HuH-7 (cell line): ENCODE data around the gene STK31.
"Not testable (repeated sequence)": the region's sequence is repeated elsewhere in the genome, so short reads cannot be mapped to it uniquely, and the experiment has no call there.

Experiments used
- DNase-seq: peaks from one replicate; pipeline ENCODE4 v3.0.0; 2011; ENCODE audit warnings: low spot score

Gene STK31

DNA sequence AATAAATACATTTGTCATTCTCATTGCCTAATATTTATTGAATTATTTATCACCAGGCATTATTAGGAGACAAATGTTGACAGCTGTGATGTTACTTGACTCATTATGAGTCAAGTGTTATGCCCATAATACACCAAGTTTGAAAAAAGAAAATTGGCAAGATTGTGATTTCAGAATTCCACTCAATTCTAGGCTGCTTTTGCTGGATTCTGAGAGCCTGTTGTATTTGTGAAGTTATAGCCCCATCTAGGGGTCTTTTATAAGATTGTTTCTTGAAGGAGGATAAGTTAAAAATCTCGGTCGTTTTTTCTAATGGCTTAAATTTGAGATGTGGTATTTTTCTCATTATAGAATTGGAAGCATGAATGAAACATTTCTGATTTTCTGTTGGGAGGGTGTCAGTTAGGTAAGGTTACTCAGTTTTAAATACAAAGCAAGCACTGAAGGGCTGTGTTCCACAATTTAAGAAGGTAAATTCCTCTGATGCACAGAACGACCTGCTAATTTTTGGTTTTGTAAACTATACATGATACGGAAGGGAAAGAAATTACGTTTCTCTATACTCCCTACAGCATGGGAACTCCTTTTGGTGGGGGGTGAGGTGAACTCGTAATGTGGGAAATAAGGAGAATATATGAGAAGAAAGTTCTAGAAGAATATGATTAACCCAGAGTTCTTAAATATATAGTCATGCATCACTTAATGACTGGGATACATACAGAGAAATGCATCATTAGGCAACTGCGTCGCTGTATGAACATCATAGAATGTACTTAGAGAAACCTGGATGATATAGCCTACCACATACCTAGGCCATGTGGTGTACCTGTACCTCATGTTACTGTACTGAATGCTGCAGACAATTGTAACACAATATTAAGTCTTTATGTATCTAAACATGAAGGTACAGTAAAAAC lies 2.6 kb downstream of the STK31 start:
- peak; percentile 64 for DNase-seq

DNA sequence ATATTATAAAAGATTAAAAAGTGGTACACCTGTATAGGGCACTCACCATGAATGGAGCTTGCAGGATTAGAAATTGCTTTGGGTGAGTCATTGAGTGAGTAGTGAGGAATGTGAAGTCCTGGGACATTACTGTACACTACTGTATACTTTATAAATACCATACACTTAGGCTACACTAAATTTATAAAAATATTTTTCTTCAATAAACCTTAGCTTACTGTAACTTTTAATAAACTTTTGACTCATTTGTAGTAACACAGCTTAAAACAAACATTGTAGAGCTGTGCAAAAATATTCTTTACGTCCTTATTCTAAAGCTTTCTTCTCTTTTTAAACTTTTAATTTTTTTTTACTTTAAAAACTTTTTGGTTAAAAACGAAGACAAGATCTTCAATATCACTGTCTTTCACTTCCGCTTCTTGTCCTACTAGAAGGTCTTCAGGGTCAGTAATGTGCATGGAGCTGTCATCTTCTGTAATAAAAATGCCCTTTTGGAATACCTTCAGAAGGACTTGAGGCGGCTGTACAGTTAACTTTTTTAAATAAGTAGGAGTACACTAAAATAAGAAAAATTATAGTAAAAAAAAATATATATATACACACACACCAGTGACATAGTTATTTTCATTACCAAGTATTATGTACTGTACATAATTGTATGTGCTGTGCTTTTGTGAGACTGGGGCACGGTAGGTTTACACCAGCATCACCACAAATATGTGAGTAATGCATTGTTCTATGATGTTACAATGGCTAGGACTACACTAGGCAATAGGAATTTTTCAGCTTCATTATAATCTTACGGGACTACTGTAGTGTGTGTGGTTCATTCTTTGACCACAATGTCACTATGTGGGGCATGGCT lies 3.5 kb downstream of the STK31 start:
- no peak for DNase-seq

GRCh38 chr7:23714150-23714464 lies 4.1 kb downstream of the STK31 start:
- no peak for DNase-seq

- DNase-seq = no peak
Measured at GRCh38 chr7:23714579-23714978, 4.6 kb downstream of the STK31 start.

GRCh38 chr7:23715099-23715498 lies 5.1 kb downstream of the STK31 start:
- no peak for DNase-seq

- no peak for DNase-seq
Measured at GRCh38 chr7:23717788-23718187, 7.8 kb downstream of the STK31 start.

DNA sequence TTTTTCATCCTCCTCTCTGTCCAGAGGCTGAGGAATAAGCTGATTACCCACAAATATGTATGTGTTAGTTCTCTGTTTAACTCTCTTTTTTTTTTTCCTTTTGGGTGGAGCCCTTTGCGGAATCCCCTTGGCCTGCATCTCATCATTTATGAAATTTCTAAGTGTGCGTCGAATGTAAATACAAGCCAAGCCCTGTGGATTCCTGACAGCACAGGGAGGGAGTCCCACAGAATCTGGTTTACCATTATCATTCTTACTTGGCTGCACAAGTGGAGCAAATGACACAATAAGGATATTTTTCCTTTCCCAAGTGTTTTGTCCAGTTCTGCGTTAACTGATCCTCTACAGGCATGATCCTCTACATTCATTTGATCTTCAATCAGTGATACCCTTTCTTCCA lies 11.4 kb downstream of the STK31 start:
- DNase-seq = no peak

DNA sequence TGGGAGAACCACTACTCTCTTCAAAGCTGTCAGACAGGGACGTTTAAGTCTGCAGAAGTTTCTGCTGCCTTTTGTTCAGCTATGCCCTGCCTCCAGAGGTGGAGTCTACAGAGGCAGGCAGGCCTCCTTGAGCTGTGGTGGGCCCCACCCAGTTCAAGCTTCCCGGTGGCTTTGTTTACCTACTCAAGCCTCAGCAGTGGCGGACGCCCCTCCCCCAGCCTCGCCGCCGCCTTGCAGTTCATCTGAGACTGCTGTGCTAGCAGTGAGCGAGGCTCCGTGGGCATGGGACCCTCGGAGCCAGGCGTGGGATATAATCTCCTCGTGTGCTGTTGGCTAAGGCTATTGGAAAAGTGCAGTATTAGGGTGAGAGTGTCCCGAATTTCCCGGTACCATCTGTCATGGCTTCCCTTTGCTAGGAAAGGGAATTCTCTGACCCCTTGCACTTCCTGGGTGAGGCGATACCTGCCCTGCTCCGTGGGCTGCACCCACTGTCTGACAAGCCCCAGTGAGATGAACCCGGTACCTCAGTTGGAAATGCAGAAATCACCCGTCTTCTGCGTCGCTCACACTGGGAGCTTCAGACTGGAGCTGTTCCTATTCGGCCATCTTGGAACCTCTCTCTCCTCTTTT lies 12.7 kb downstream of the STK31 start:
- DNase-seq = not testable (repeated sequence)

DNA sequence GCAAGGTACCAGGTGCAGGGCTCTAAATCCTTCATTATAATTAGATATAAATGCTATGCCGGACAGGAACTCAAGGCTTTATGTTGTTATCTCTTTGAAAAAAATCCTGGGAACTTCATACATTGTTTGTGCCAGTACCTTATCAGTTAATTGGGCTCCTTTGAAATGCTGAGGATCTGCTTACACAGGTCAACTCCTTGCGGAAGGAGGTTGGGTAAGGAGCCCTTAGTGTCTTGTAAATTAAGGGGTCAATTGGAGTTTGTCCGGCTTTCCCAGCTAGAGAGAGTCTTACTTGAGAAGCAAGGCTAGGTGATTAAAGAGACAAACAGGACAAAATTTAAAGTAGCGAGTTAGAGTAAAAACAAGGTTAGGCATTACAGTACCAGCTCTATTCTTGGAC lies 14.1 kb downstream of the STK31 start:
- DNase-seq = not testable (repeated sequence)

GRCh38 chr7:23742051-23742450 lies 32.0 kb downstream of the STK31 start:
- no peak for DNase-seq

DNA sequence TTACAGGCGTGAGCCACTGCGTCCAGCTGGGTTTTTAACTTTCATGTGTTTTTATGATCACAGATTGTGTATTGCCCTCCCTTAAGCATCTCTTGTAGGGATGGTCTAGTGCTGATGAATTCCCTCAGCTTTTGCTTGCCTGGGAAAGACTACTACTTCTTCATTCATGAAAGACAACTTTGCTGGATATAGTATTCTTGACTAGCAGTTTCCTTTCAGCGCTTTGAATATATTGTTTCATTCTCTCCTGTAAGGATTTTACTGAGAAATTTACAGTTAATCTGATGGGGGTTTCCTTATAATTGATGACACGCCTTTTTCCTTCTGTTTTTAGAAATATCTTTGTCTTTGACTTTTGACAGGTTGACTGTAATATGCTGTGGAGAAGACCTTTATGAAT lies 33.2 kb downstream of the STK31 start:
- DNase-seq = no peak

DNA sequence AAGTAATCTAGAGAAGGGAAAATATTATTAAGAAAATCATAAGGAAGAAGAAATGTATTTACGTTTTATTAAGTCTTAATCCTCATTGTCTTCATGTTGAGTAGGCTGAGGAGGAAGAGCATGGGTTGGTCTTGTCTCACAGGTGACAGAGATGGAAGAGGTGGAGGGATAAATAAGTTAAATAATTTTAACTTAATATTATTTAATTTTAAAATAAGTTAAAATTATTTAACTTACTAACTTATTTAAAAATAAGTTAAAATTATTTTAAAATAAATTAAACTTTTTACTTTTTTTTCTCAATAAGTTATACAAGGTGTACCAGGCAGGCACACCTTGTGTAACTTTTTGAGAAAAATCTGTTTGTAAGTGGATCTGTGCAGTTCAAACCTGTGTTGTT lies 36.6 kb downstream of the STK31 start:
- DNase-seq = no peak

DNA sequence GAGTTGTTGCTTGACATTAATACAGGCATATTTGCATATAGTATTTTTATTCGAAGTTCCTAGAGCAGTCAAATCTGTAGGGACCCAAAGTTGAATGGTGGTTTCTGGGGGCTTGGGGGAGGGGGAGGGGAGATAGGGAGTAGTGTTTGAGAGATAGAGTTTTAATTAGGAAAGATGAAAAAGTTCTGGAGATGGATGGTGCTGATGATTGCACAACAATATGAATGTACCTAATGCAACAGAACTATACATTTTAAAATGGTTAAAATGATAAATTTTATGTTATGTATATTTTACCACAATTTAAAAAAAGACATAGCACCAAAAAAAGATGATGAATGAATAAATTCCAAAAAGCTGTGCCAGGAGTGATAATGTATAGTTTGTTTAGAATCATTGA lies 41.8 kb downstream of the STK31 start:
- DNase-seq = no peak

DNA sequence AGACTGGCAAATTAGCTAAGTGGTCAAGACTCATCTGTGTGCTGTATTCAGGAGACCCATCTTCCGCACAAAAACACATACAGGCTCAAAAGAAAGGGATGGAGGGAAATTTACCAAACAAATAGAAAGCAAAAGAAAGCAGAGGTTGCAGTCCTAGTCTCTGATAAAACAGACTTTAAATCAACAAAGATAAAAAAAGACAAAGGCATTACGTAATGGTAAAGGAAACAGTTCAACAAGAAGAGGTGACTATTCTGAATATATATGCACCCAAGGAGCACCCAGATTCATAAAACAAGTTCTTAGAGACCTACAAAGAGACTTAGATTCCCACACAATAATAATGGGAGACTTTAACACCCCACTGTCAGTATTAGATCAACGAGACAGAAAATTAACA lies 48.8 kb downstream of the STK31 start:
- DNase-seq = not testable (repeated sequence)

- no peak for DNase-seq
Measured at GRCh38 chr7:23759671-23760391, 49.8 kb downstream of the STK31 start.

GRCh38 chr7:23765943-23766342 lies 55.9 kb downstream of the STK31 start:
- DNase-seq = no peak

DNA sequence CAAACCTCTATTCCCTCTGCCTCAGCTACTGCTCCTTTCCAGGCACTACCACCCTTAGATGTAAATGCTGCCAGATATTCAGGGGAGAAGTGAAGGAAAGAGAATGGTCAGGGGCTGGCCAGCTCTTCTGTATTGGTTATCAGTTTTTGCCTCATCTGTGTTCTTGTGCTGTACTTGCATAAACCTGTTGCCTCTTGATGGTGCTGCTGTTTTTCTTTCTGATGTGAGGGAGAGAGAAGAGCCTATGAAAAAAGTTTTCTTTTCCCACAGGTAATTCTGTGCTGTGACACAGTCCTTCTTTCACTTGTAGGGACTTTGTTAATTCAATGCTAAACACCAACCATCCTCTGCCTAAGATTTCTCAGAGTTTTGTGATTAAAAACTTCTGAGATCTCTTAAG lies 57.5 kb downstream of the STK31 start:
- DNase-seq = no peak

GRCh38 chr7:23768022-23768421 lies 58.0 kb downstream of the STK31 start:
- no peak for DNase-seq

- DNase-seq = not testable (repeated sequence)
Measured at GRCh38 chr7:23779185-23779800, 69.3 kb downstream of the STK31 start.

GRCh38 chr7:23783115-23783514 lies 73.1 kb downstream of the STK31 start:
- no peak for DNase-seq

- DNase-seq = no peak
Measured at GRCh38 chr7:23787272-23787671, 77.3 kb downstream of the STK31 start.

- no peak for DNase-seq
Measured at GRCh38 chr7:23788843-23789242, 78.8 kb downstream of the STK31 start.
